A549 (cell line): Measurements from ENCODE around the gene ZNF747. TPM values are rescaled to one million over a fixed set of nuclear protein-coding genes. Genes with fewer than 3 reads are reported as not detected.

Experiments
- BCL3 ChIP-seq: fragments of >200 bp; sonication (Bioruptor Twin); formaldehyde crosslinking; IDR thresholded peaks from 3 replicates; pipeline ENCODE4 v1.6.1; 2016
- BHLHE40 ChIP-seq: IDR thresholded peaks from 2 replicates; pipeline ENCODE4 v1.6.1; 2012; ENCODE audit warnings: low read depth, low read length, inconsistent platforms
- E2F6 ChIP-seq: IDR thresholded peaks from 2 replicates; pipeline ENCODE4 v1.6.1; 2012; ENCODE audit warnings: low read depth, borderline replicate concordance
- EP300 ChIP-seq, 2 experiments: fragments of >200 bp; sonication (Bioruptor Twin); formaldehyde crosslinking; IDR thresholded peaks; 2 replicates in 1 of 2; 3 replicates in 1 of 2; pipeline ENCODE4 v1.6.1; 2016 to 2017
- FOSB ChIP-seq: fragments of 250-450 bp; sonication (Bioruptor Pico); IDR thresholded peaks from 2 replicates; pipeline ENCODE4 v1.5.0; 2020; ENCODE audit warnings: mild to moderate bottlenecking, moderate library complexity
- FOSL2 ChIP-seq, 2 experiments: fragments of 450-650 bp in 1 of 2; fragments of >200 bp in 1 of 2; sonication (Bioruptor Twin) in 1 of 2; formaldehyde crosslinking; IDR thresholded peaks; 2 replicates each; pipeline versions ENCODE4 v1.5.0 to v1.6.1; 2016 to 2020; ENCODE audit warnings: mild to moderate bottlenecking in 1 of 2, moderate library complexity in 1 of 2
- FOXS1 ChIP-seq: fragments of 250-450 bp; sonication (Bioruptor Pico); IDR thresholded peaks from 2 replicates; pipeline ENCODE4 v1.5.0; 2020; ENCODE audit warnings: mild to moderate bottlenecking, moderate library complexity
- HES2 ChIP-seq: fragments of >200 bp; sonication (Bioruptor Twin); formaldehyde crosslinking; IDR thresholded peaks from 2 replicates; pipeline ENCODE4 v1.6.1; 2016
- HEYL ChIP-seq: fragments of 250-450 bp; sonication (Bioruptor Pico); IDR thresholded peaks from 2 replicates; pipeline ENCODE4 v1.8.0; 2021; ENCODE audit warnings: mild to moderate bottlenecking, moderate library complexity
- HMGXB4 ChIP-seq: fragments of 250-450 bp; sonication (Bioruptor Pico); IDR thresholded peaks from 2 replicates; pipeline ENCODE4 v1.5.0; 2021; ENCODE audit warnings: mild to moderate bottlenecking, moderate library complexity, borderline replicate concordance
- HOXB13 ChIP-seq: fragments of 250-450 bp; sonication (Bioruptor Pico); IDR thresholded peaks from 2 replicates; pipeline ENCODE4 v1.5.0; 2020; ENCODE audit warnings: low read depth, mild to moderate bottlenecking, moderate library complexity
- HOXB5 ChIP-seq: fragments of 250-450 bp; sonication (Bioruptor Pico); IDR thresholded peaks from 2 replicates; pipeline ENCODE4 v1.5.0; 2020; ENCODE audit warnings: mild to moderate bottlenecking, moderate library complexity
- JUNB ChIP-seq: fragments of >200 bp; sonication (Bioruptor Twin); formaldehyde crosslinking; IDR thresholded peaks from 2 replicates; pipeline ENCODE4 v1.6.1; 2016
- KDM5A ChIP-seq: fragments of 200-600 bp; sonication (generic); IDR thresholded peaks from 2 replicates; pipeline ENCODE4 v1.6.1; 2016; ENCODE audit warnings: antibody characterized with exemption, mild to moderate bottlenecking
- MAFK ChIP-seq: fragments of 450-650 bp; IDR thresholded peaks from 2 replicates; pipeline ENCODE4 v1.6.1; 2014; ENCODE audit not compliant: partially characterized antibody
- MAX ChIP-seq: IDR thresholded peaks from 2 replicates; pipeline ENCODE4 v1.6.1; 2012
- MYC ChIP-seq: IDR thresholded peaks from 2 replicates; pipeline ENCODE4 v1.6.1; 2012; ENCODE audit warnings: mild to moderate bottlenecking, inconsistent platforms, low read length, improper control_type of control experiment, borderline replicate concordance
- PHF8 ChIP-seq: fragments of 200-600 bp; sonication (generic); IDR thresholded peaks from 2 replicates; pipeline ENCODE4 v1.6.1; 2016; ENCODE audit warnings: low read depth, mild to moderate bottlenecking, antibody characterized with exemption, moderate library complexity, borderline replicate concordance
- POLR2A ChIP-seq: IDR thresholded peaks from 2 replicates; pipeline ENCODE4 v1.6.1; 2012; ENCODE audit warnings: mild to moderate bottlenecking, low read length
- RAD21 ChIP-seq, 2 experiments: fragments of >200 bp in 1 of 2; sonication (Bioruptor Twin) in 1 of 2; formaldehyde crosslinking in 1 of 2; IDR thresholded peaks in 1 of 2; conservative IDR thresholded peaks in 1 of 2; 2 replicates in 1 of 2; 3 replicates in 1 of 2; pipeline ENCODE4 v1.6.1; 2012 to 2018; ENCODE audit warnings: inconsistent platforms in 1 of 2
- RARB ChIP-seq: fragments of 250-450 bp; sonication (Bioruptor Pico); IDR thresholded peaks from 2 replicates; pipeline ENCODE4 v1.8.0; 2021; ENCODE audit warnings: mild to moderate bottlenecking, moderate library complexity
- RFX5 ChIP-seq: fragments of 450-650 bp; IDR thresholded peaks from 2 replicates; pipeline ENCODE4 v1.7.1; 2014; ENCODE audit warnings: antibody characterized with exemption, mild to moderate bottlenecking, moderate library complexity
- TFCP2L1 ChIP-seq: fragments of 250-450 bp; sonication (Bioruptor Pico); IDR thresholded peaks from 2 replicates; pipeline ENCODE4 v1.5.0; 2021; ENCODE audit warnings: mild to moderate bottlenecking
- TP53 ChIP-seq: fragments of 250-450 bp; sonication (Bioruptor Pico); IDR thresholded peaks from 2 replicates; pipeline ENCODE4 v1.5.0; 2021; ENCODE audit warnings: mild to moderate bottlenecking, moderate library complexity
- ZC3H11A ChIP-seq: fragments of 450-650 bp; IDR thresholded peaks from 2 replicates; pipeline ENCODE4 v1.6.1; 2014; ENCODE audit warnings: antibody characterized with exemption, mild to moderate bottlenecking
- ZFP36 ChIP-seq: fragments of 450-650 bp; IDR thresholded peaks from 2 replicates; pipeline ENCODE4 v1.6.1; 2014; ENCODE audit warnings: borderline replicate concordance; ENCODE audit not compliant: partially characterized antibody
- ZNF302 ChIP-seq: fragments of 250-450 bp; sonication (Bioruptor Pico); IDR thresholded peaks from 2 replicates; pipeline ENCODE4 v1.9.0; 2021; ENCODE audit warnings: inconsistent platforms, mild to moderate bottlenecking, moderate library complexity
- ZSCAN20 ChIP-seq: fragments of 250-450 bp; sonication (Bioruptor Pico); IDR thresholded peaks from 2 replicates; pipeline ENCODE4 v1.8.0; 2022; ENCODE audit warnings: mild to moderate bottlenecking, moderate library complexity
- polyA plus RNA-seq, 4 experiments: library from polyadenylated mRNA; depleted of rRNA in 3 of 4; stranded (reverse); fragments of >200 nt; fragmentation: RNase III in 1 of 4; extraction: RNeasy Plus Mini Kit Qiagen cat#74134 plus additional on column Dnase treatment in 1 of 4; gene quantifications; 2 replicates in 3 of 4; 3 replicates in 1 of 4; pipeline ENCODE4 v1.2.3, GENCODE V29; 2011 to 2017
- TF ChIP-seq, protein P1 (sequence below): fragments of 200-600 bp; sonication (generic); IDR thresholded peaks from 2 replicates; pipeline ENCODE4 v1.6.1; 2016; ENCODE audit warnings: antibody characterized with exemption, mild to moderate bottlenecking, moderate library complexity
- TF ChIP-seq, protein P2 (sequence below): fragments of 150-350 bp; IDR thresholded peaks from 2 replicates; pipeline ENCODE4 v1.6.1; 2014; ENCODE audit warnings: low read depth, mild to moderate bottlenecking, low read length
- TF ChIP-seq, protein P3 (sequence below): fragments of 250-450 bp; sonication (Bioruptor Pico); IDR thresholded peaks from 2 replicates; pipeline ENCODE4 v1.5.0; 2020; ENCODE audit warnings: low read depth, mild to moderate bottlenecking, moderate library complexity

Gene ZNF747
- polyA plus RNA-seq, 2 of the 4 experiments (the other 2 are of a cell fraction) = 4.8 to 5.0 TPM

- TF ChIP-seq HMGXB4 (CRISPR knock-in tag) (no peak), KDM5A (no peak), MAX (peak; percentile 67; the same call in 1 of the 2 replicates), HEYL (CRISPR knock-in tag) (no peak), FOXS1 (CRISPR knock-in tag) (no peak), BCL3 (peak; percentile 59; the same call in 1 of the 3 replicates), TFCP2L1 (CRISPR knock-in tag) (no peak), RFX5 (no peak), ZC3H11A (no peak), FOSB (CRISPR knock-in tag) (no peak), EP300 (IDR thresholded peaks at IDR 0.05) (no peak), JUNB (no peak), FOSL2 (IDR thresholded peaks at IDR 0.05) (no peak), FOSL2 (CRISPR knock-in tag; IDR thresholded peaks at IDR 0.05) (peak; percentile 89), BHLHE40 (no peak), E2F6 (peak; percentile 50; the same call in 1 of the 2 replicates), HOXB5 (CRISPR knock-in tag) (peak; percentile 70; the same call in 1 of the 2 replicates), ZFP36 (no peak), PHF8 (peak; percentile 71), HOXB13 (CRISPR knock-in tag) (no peak; the same call in 1 of the 2 replicates), ZNF302 (CRISPR knock-in tag) (no peak), TP53 (CRISPR knock-in tag) (no peak), MAFK (no peak), MYC (peak; percentile 57; the same call in 1 of the 2 replicates), RAD21 (conservative IDR thresholded peaks at IDR 0.05 in 1 of 2, IDR thresholded peaks at IDR 0.05 in 1 of 2) (peak in 1 of 2 experiments; percentile 19; a peak in 1 of 5 replicates), ZSCAN20 (no peak), RARB (CRISPR knock-in tag) (no peak), POLR2A (peak; percentile 55), HES2 (no peak)
- TF ChIP-seq, protein P1, sequence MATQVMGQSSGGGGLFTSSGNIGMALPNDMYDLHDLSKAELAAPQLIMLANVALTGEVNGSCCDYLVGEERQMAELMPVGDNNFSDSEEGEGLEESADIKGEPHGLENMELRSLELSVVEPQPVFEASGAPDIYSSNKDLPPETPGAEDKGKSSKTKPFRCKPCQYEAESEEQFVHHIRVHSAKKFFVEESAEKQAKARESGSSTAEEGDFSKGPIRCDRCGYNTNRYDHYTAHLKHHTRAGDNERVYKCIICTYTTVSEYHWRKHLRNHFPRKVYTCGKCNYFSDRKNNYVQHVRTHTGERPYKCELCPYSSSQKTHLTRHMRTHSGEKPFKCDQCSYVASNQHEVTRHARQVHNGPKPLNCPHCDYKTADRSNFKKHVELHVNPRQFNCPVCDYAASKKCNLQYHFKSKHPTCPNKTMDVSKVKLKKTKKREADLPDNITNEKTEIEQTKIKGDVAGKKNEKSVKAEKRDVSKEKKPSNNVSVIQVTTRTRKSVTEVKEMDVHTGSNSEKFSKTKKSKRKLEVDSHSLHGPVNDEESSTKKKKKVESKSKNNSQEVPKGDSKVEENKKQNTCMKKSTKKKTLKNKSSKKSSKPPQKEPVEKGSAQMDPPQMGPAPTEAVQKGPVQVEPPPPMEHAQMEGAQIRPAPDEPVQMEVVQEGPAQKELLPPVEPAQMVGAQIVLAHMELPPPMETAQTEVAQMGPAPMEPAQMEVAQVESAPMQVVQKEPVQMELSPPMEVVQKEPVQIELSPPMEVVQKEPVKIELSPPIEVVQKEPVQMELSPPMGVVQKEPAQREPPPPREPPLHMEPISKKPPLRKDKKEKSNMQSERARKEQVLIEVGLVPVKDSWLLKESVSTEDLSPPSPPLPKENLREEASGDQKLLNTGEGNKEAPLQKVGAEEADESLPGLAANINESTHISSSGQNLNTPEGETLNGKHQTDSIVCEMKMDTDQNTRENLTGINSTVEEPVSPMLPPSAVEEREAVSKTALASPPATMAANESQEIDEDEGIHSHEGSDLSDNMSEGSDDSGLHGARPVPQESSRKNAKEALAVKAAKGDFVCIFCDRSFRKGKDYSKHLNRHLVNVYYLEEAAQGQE = peak; percentile 74
- TF ChIP-seq, protein P2, sequence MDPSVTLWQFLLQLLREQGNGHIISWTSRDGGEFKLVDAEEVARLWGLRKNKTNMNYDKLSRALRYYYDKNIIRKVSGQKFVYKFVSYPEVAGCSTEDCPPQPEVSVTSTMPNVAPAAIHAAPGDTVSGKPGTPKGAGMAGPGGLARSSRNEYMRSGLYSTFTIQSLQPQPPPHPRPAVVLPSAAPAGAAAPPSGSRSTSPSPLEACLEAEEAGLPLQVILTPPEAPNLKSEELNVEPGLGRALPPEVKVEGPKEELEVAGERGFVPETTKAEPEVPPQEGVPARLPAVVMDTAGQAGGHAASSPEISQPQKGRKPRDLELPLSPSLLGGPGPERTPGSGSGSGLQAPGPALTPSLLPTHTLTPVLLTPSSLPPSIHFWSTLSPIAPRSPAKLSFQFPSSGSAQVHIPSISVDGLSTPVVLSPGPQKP = no peak
- TF ChIP-seq, protein P3, sequence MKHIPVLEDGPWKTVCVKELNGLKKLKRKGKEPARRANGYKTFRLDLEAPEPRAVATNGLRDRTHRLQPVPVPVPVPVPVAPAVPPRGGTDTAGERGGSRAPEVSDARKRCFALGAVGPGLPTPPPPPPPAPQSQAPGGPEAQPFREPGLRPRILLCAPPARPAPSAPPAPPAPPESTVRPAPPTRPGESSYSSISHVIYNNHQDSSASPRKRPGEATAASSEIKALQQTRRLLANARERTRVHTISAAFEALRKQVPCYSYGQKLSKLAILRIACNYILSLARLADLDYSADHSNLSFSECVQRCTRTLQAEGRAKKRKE (CRISPR knock-in tag) = no peak
These were observed 23.5 kb upstream of the ZNF747 start, which contains the start of gene ZNF764 (continued) for GRCh38 chr16:30557957-30558788.
